DOHH2 (cell line): ENCODE data around the gene RIMKLB.
A peak's percentile ranks its signal among the peaks of the same experiment; 100 is the strongest.

Experiments used
- H3F3A ChIP-seq: fragments of 200-600 bp; sonication (generic), shearing (Covaris generic); 2 replicates; pipeline ENCODE4 v1.6.0; 2016; ENCODE audit warnings: antibody characterized with exemption, mild to moderate bottlenecking; ENCODE audit not compliant: control insufficient read depth, insufficient read depth
- H3K27ac ChIP-seq: fragments of 200-600 bp; sonication (generic); 2 replicates; pipeline ENCODE4 v1.5.1; 2014; ENCODE audit warnings: low read depth, mild to moderate bottlenecking, low read length, moderate library complexity
- H3K27me3 ChIP-seq: fragments of 200-600 bp; sonication (generic); 2 replicates; pipeline ENCODE4 v1.6.1; 2014; ENCODE audit warnings: mild to moderate bottlenecking, low read length, mixed read lengths; ENCODE audit not compliant: control insufficient read depth
- H3K36me3 ChIP-seq: fragments of 200-600 bp; sonication (generic); 2 replicates; pipeline ENCODE4 v1.6.1; 2014; ENCODE audit warnings: mild to moderate bottlenecking, low read length, moderate library complexity, mixed read lengths; ENCODE audit not compliant: control insufficient read depth
- H3K4me1 ChIP-seq: fragments of 200-600 bp; sonication (generic); 2 replicates; pipeline ENCODE4 v1.6.1; 2014; ENCODE audit warnings: mild to moderate bottlenecking, low read length, mixed read lengths; ENCODE audit not compliant: control insufficient read depth
- H3K4me2 ChIP-seq: fragments of 200-600 bp; sonication (generic); 2 replicates; pipeline ENCODE4 v1.6.0; 2014; ENCODE audit warnings: mild to moderate bottlenecking, low read length, moderate library complexity
- H3K4me3 ChIP-seq: fragments of 200-600 bp; sonication (generic); 2 replicates; pipeline ENCODE4 v1.5.1; 2014; ENCODE audit warnings: mild to moderate bottlenecking, low read length, mixed read lengths
- H3K79me2 ChIP-seq: fragments of 200-600 bp; sonication (generic); 2 replicates; pipeline ENCODE4 v1.6.1; 2014; ENCODE audit warnings: mild to moderate bottlenecking, low read length, mixed read lengths; ENCODE audit not compliant: control insufficient read depth
- H3K9me2 ChIP-seq: fragments of 200-600 bp; sonication (generic); replicated peaks from 2 replicates; pipeline ENCODE4 v1.6.1; 2014; ENCODE audit warnings: mild to moderate bottlenecking, low read length, mixed read lengths; ENCODE audit not compliant: control insufficient read depth
- H3K9me3 ChIP-seq: fragments of 200-600 bp; sonication (generic); 2 replicates; pipeline ENCODE4 v1.6.1; 2014; ENCODE audit warnings: antibody characterized with exemption, low read length, mixed read lengths; ENCODE audit not compliant: control insufficient read depth, insufficient read depth
- H4K20me1 ChIP-seq: fragments of 200-600 bp; sonication (generic); 2 replicates; pipeline ENCODE4 v1.6.0; 2014; ENCODE audit warnings: low read depth, mild to moderate bottlenecking, antibody characterized with exemption, low read length, moderate library complexity; ENCODE audit not compliant: control insufficient read depth, insufficient read depth
- EZH2phosphoT487 ChIP-seq: fragments of 200-600 bp; sonication (generic); IDR thresholded peaks from 2 replicates; pipeline ENCODE4 v1.6.1; 2017; ENCODE audit warnings: borderline replicate concordance, mild to moderate bottlenecking, antibody characterized with exemption, low read length, moderate library complexity, mixed read lengths
- TF ChIP-seq, protein P1 (sequence below): fragments of 200-600 bp; sonication (generic); IDR thresholded peaks from one replicate; pipeline ENCODE4 v1.5.1; 2014; ENCODE audit warnings: antibody characterized with exemption, mild to moderate bottlenecking, low read depth, low read length; ENCODE audit not compliant: poor library complexity, severe bottlenecking

The RIMKLB gene

DNA sequence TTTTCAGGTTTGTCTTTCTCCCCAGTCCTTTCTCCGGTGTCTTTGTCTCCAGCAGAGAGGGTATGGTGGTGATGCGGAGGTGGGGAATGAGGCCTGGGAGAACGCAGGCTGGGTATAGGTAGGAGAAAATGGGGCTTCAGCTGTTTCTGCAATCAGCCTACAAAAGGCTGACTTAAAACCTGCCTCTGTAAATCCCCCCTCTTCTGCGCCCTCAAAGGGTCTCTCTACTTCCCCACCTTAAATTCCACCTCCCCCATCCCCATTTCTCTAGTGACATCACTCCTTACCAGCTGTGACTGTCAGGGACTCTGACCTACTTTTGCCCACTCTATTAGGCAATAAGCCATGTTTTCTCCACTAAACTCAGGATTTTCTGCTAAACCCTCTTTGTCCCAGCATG, 8.1 kb upstream of the RIMKLB start:
- H3K4me3 ChIP-seq: no peak overlapping the region
- no peaks in the 10 kb centered on the region for H3K9me3 ChIP-seq
- H4K20me1 ChIP-seq: no peaks in the 10 kb centered on the region
- peaks cover 29% of the 10 kb centered on the region for H3F3A ChIP-seq
- H3K79me2 ChIP-seq: 0 out of 2 replicates have a peak, but pooled peaks cover 6% of the 10 kb centered on the region
- H3K27ac ChIP-seq: peak overlapping the region; percentile 2; the same call in 1 of the 2 replicates
- TF ChIP-seq, protein P1, sequence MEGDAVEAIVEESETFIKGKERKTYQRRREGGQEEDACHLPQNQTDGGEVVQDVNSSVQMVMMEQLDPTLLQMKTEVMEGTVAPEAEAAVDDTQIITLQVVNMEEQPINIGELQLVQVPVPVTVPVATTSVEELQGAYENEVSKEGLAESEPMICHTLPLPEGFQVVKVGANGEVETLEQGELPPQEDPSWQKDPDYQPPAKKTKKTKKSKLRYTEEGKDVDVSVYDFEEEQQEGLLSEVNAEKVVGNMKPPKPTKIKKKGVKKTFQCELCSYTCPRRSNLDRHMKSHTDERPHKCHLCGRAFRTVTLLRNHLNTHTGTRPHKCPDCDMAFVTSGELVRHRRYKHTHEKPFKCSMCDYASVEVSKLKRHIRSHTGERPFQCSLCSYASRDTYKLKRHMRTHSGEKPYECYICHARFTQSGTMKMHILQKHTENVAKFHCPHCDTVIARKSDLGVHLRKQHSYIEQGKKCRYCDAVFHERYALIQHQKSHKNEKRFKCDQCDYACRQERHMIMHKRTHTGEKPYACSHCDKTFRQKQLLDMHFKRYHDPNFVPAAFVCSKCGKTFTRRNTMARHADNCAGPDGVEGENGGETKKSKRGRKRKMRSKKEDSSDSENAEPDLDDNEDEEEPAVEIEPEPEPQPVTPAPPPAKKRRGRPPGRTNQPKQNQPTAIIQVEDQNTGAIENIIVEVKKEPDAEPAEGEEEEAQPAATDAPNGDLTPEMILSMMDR: no peak
- no peak for TF ChIP-seq EZH2phosphoT487
- H3K4me1 ChIP-seq: peaks cover 98% of the 10 kb centered on the region
- no peaks in the 10 kb centered on the region for H3K27me3 ChIP-seq
- peaks cover 4% of the 10 kb centered on the region; the same call in 1 of the 2 replicates for H3K36me3 ChIP-seq
- no peaks in the 10 kb centered on the region for H3K9me2 ChIP-seq
- no peak overlapping the region for H3K4me2 ChIP-seq

GRCh38 chr12:8692573-8692972, 5.2 kb upstream of the RIMKLB start:
- no peaks in the 10 kb centered on the region for H3K27me3 ChIP-seq
- peak overlapping the region; percentile 95 for H3K4me2 ChIP-seq
- H3K4me3 ChIP-seq: peak overlapping the region; percentile 71
- no peaks in the 10 kb centered on the region for H3K9me3 ChIP-seq
- no peak for TF ChIP-seq EZH2phosphoT487
- TF ChIP-seq, protein P1: no peak
- peaks cover 8% of the 10 kb centered on the region for H3K36me3 ChIP-seq
- no peaks in the 10 kb centered on the region for H3K9me2 ChIP-seq
- H3K27ac ChIP-seq: peak overlapping the region; percentile 100
- peaks cover 25% of the 10 kb centered on the region for H3K79me2 ChIP-seq
- H3K4me1 ChIP-seq: peaks cover 91% of the 10 kb centered on the region
- H3F3A ChIP-seq: peaks cover 43% of the 10 kb centered on the region
- H4K20me1 ChIP-seq: no peaks in the 10 kb centered on the region

DNA sequence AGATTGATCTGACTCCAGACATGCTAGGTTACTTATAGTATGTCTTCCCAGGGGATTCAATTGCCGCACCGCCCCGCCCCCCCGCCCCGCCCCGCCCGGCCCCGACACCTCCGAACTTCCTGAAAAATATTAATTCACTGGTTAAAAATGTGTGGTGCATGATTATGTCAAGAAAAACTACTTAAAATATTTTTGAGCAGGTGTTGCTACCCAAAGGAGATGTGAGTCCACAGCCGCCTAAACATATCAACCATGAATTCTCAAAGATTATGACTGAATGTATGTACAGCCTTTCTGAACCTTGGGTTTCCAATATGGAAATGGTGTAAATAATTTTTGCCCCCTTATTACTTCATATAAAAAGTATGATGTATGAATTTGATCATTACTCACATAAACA, 2.7 kb upstream of the RIMKLB start:
- H3K4me2 ChIP-seq: peak overlapping the region; percentile 95
- H3K27me3 ChIP-seq: no peaks in the 10 kb centered on the region

More for the DNA sequence above, 2.7 kb upstream of the RIMKLB start:
- peaks cover 24% of the 10 kb centered on the region for H3K36me3 ChIP-seq
- H4K20me1 ChIP-seq: peaks cover 6% of the 10 kb centered on the region
- peaks cover 41% of the 10 kb centered on the region for H3F3A ChIP-seq
- no peaks in the 10 kb centered on the region for H3K9me2 ChIP-seq
- H3K79me2 ChIP-seq: peaks cover 48% of the 10 kb centered on the region
- peak overlapping the region; percentile 91 for H3K4me3 ChIP-seq
- peaks cover 79% of the 10 kb centered on the region for H3K4me1 ChIP-seq
- no peaks in the 10 kb centered on the region for H3K9me3 ChIP-seq
- H3K27ac ChIP-seq: peak overlapping the region; percentile 100
- TF ChIP-seq, protein P1: no peak
- no peak for TF ChIP-seq EZH2phosphoT487
